Activated CD8-positive, alpha-beta memory T cell treated with anti-CD3 and anti-CD28 coated beads for 48 hours (primary cell): ENCODE results near the gene CLEC7A.

Experiments
- DNase-seq, 3 experiments: peaks; one replicate each; pipeline ENCODE4 v3.0.0-alpha.2; 2020; ENCODE audit warnings: low read depth in 2 of 3, low spot score in 2 of 3

CLEC7A gene

DNA sequence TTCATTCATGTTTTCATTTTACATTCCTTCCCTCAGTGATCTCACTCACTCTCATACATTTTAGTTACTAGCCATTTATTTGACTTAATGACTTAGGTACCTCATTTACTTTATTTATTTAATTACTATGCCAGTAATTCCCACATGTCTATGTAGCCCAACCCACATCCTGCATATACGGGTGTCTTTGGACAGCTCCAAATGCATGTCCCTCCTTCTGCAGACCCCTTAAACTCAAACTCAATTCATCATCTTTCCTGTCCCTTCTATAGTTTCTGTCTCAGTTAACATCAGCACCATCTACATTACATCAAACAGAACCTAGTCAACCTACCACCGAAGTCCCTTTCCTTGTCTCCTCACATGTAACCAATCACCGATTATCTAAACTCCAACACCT lies 34.0 kb downstream of the CLEC7A start:
- no peak for DNase-seq

DNA sequence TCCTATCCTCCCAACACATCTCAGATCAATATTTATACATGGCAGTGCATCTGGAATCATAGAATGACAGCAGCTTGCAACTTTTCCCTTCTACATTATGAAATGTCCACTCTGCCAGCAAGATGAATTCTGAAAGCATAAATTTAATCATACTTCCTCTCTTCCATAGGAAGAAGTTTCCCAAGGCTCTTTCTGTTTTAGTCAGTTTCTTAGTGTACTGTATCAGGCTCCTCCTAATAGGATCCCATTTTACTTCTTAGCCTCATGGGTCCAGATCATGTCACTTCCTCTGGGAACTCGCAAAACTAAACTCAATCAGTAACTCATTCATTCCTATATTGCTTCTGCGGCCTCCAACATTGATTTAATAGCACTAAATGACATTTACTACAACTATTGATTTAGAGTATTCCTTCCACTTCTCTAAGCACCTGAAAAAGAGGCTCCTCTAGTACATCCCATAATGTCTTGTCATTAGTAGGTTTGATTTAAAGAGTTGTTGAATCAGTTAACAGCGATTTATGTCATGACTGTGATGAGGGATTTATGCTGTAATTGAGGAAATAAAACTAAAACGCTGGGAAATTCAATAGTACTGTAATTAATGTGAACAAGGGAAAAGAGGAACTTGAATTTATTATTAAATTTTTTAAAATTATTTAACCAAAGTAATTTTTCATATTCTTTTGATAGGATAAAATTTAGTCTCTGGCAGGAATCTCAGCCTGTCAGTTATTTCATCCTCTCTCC lies 35.2 kb downstream of the CLEC7A start:
- DNase-seq, result no peak

DNA sequence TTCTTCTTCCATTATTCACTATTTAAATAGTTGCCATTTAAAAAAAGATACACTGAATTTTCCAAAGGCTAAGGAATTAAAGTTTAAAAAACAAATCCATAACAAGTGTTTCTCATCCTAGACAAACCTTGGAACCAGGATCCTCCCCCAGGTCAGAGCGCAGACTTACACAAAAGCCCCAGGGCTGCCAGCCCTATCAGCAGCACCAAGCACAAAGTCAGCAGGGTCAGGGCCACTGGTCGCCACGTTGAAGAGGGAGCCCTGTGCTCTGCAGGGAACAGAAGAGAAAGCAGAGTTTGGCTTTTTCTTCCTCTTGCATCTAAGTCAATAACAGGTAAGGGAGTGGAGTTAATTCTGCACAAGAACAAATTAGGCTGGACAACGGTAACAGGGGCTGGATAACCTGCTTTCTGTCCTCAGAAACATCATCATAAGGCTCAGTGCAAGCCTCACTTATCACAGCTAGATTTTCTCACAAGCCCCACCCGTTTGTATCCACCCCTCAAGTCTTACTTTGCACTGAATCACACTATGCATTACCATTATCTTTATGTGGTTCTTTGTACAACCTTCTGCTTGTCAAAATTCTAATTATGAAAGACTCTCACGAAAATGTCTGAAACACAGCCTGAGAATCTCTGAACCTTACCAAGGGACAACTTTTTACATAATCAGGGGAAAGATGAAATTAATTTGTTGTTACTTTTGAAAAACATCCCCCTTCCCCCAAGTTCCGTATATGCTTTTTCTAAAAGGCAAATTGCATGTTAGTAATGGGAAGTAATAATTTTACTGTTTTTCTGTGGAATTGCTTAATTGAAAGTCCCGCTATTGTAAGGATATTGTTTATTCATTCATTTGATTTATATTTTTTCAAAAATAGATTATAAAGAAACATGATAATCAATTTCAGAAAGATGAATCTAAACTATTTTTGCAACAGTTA lies 40.8 kb downstream of the CLEC7A start:
- DNase-seq, result no peak

DNA sequence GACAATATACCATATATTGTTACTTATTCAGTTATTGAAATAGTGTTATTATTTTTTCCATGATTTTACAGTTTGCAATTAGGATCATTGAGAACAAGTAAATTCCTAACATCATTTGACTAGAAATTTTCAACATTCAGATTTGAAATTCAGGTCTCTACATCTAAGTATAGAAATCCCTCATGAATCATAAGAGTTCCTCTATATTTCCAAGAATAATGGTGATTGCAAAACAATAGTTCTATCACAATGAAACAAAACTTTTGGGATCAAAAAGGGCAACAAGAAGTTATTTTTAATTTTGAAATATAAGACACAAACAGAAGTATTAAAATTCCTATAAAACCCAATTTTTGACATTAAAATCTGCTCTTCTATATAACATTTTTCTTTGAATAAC lies 42.0 kb downstream of the CLEC7A start:
- DNase-seq, result no peak

DNA sequence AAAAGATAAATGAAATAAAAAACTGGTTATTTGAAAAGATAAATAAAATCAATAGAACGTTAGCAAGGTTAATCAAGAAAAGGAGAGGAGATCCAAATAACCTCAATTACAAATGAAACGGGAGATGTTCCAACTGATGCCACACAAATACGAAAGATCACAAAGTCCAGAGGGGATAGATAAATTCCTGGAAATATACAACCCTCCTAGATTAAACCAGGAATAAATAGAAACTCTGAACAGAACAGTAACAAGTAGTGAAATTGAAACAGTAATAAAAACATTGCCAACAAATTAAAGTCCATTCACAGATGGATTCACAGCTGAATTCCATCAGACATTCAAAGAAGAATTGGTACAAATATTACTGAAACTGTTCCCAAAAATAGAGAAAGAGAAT lies 43.6 kb downstream of the CLEC7A start:
- no peak for DNase-seq

DNA sequence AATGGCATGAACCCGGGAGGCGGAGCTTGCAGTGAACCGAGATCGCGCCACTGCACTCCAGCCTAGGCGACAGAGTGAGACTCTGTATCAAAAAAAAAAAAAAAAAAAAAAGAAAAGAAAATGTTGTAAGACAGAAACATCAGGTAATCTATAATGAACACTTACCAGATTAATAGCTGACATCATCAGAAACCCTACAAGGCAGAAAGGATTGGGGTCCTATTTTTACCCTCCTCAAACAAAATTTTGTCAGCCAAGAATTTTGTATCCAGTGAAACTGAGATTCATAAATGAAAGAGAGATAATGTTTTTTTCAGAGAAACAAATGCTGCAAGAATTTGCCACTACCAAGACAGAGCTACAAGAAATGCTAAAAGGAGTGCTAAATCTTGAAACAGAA lies 45.3 kb downstream of the CLEC7A start:
- no peak for DNase-seq

DNA sequence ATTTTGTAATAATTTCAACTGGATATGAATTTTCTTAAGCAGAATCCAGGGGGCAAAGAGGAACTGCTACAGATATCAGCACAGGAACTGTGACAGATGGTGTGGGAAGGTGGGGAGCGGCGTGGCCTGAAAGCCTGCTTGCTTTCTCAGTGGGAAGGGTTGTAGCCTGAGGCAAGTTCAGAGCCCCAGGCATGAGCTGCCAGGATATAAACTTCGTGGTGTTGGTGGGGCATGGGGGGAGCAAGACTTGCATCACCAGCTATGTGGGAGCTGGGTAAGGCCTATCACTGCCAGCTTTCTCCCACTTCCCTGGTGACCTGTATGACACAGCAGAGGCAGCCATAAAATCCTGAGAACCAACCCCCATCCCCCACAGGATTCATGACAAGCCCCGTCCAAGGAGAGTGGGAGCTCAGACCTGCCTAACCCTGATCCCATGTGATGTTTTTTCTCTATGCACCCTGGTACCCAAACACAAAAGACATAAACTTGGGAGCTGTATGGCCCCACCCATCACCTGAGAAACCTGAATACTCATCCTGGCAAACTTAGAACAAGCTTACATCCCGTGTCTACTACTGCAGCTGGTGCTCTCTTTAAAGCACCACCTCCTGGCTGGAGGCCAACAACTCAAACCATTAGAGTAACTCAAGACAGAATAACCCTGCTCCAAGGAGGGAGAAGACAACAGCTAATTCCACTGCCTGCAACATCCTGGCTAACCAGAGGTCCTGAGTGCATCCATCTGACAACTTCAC lies 47.7 kb downstream of the CLEC7A start:
- DNase-seq, result no peak

DNA sequence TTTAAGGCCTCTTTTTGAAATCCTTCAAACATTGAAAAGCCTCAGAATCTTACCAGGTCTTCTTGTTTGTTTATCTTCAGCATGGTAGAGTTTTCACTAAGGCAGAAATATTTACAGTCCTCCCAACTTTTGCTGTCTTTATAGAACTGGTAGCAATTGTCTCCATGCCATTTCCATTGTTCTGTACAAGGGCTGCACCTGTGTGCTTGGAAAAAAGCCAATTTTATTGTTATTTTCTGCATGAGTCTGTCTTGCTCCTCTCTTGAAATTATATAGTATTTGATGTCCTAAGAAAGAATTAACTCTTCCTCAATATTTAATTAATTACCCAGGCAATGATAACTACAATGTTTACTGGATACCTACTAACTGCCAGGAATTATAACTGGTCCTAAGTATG lies 54.5 kb downstream of the CLEC7A start:
- DNase-seq, result no peak

DNA sequence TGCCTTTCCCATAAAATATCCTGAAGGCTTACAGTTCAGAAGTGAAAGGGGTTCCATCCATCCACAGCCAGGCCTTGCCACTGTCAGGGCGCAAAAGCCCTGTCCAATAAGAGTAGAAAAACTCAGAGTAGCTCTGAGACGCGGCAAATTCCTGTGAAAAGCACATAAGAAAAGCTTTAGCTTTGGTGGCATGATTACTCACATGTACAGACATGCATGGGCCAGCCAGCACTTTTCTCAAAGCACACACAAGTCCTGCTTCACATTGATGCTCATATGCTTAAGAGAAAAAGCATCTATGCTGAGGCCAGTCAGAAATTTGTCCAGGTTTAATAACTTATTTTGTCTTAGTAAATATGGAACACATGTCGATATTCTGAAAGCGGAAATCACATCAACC lies 56.7 kb downstream of the CLEC7A start:
- DNase-seq, result no peak

DNA sequence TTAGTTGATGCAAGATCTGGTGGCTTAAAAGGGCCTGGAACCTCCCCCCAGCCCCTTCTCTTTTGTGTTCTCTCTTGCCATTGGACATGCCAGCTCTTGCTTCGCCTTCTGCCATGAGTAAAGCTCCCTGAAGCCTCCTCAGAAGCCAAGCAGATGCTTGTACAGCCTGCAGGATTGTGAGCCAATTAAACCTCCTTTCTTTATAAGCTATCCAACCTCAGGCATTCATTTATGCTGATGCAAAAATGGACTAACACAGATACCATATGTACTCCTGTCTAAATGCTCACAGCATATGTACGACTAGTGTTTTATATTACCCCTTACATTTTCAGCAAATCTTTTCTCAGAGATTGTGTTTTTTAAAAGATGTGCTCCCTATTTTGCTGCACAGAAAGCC lies 57.9 kb downstream of the CLEC7A start:
- DNase-seq, result no peak

DNA sequence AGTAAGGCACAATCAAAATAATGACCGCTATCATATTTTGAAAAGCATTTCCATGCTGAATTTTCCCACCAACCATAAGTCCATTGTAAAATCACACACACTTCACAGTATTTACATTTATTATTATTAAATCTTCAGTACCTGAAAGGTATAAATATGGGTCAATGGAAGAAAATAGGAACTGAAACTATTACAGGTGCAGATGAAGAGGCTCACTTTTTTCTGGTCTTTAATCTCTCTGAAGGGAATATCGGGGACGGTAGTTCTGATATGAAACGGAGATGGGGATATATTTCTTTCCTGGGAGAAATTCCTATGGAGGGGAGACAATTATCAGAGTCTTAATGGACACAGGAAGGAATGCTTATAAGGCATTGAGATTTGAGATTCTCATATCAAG lies 59.6 kb downstream of the CLEC7A start:
- no peak for DNase-seq

DNA sequence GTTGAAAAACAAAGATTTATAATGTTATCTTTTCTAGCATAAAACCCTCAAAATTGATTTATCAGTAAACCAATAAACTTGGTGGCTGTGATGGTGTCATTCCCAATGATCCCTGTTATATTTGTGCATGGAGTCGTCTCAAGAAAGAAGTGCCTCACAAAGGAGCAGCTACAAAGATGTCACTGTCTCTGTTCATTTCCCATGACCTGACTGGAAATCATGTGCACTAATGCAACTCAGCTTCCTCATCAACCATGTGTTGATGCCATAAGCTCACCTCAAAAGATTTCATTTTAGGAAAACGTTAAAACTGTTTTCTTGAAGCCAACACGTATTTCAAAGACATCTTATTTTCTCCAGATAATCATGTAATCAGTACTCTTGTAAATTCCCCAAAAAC lies 60.0 kb downstream of the CLEC7A start:
- DNase-seq, result no peak

DNA sequence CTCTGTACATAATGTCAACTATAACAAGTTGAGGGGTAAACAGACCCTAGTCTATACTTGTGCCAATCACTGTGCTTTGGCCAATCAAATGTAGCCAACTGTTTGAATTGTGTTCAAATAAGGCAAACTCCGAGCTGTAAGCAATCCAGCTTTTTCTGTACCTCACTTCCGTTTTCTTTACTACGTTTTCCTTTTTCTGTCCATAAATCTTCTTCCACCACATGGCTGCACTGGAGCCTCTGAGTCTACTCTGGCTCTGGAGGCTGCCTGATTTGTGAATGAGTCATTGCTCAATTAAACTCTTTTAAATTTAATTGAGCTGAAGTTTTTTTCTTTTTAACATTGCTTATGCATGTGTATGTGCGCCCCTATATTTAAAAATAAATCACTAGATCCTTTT lies 60.9 kb downstream of the CLEC7A start:
- DNase-seq, result no peak

DNA sequence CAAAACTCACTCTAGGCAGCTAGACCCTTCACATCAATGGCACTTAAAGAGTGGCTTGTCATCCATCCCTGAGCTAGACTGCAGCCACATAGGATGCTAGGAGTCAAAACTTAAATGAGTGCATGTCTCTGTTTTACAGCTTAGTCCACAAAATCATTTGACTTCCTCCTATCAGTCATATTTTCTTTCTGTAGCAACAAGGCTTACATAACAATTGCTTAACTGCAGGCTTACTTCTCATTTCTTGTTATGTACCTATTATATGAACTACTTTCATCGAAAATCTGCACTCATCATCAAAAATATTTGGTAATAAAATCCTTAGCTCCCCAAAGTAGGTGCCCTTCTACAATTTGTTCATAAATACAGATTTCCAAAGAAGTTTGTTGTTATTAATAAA lies 61.4 kb downstream of the CLEC7A start:
- DNase-seq, result no peak

DNA sequence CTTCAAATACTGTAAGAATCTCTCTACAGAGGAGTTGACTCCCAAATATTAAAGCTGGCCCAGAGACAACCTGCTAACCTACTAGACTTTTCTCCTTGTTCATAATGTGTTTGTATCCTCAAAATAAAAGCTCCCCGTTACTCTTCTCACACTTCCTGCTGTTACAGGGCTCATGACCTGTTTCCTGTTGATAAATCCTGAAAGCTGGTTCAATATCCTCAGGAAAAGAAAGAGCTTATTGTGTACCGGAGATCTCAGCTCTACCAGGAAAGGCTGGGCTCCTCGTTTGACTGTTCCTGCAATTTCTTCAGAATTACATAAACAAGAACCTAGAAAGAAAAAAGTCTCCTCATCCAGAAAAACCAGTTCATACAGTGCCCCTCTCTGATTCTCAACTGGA lies 62.1 kb downstream of the CLEC7A start:
- DNase-seq, result no peak

DNA sequence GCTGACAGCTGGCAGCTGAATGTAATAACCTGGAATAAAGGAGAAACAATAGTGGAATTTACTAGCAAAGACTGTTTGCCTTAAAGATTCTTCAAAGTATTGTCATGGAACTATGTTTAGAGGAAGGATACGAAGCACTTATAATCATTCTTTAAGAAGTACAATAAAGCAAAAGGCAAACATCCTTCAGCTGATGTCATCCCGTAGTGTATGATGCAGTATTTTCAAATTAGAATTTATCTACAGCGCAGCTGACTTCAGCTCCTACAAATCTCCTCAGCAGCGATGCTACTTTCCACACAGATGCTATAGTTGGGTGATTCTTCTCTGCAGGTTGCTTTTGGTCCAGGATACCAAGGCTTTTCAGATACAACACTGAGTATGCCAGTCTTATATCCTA lies 62.7 kb downstream of the CLEC7A start:
- DNase-seq, result no peak
